PFSK-1 (cell line): ENCODE data around the gene OLFML2A.

Experiments
- FOXP2 ChIP-seq: optimal IDR thresholded peaks from 2 replicates; pipeline ENCODE3; 2011; ENCODE audit warnings: borderline replicate concordance, control low read depth, inconsistent platforms; ENCODE audit not compliant: insufficient read depth; ENCODE audit errors: extremely low read length, extremely low read depth
- POLR2AphosphoS5 ChIP-seq: IDR thresholded peaks from 2 replicates; pipeline ENCODE4 v1.6.1; 2012; ENCODE audit warnings: low read depth, mild to moderate bottlenecking, control low read depth, low read length, moderate library complexity
- SIN3A ChIP-seq: IDR thresholded peaks from 2 replicates; pipeline ENCODE4 v1.6.1; 2012; ENCODE audit warnings: mild to moderate bottlenecking, low read length, moderate library complexity, borderline replicate concordance; ENCODE audit not compliant: insufficient read depth
- TAF1 ChIP-seq: IDR thresholded peaks from 2 replicates; pipeline ENCODE4 v1.6.1; 2012; ENCODE audit warnings: low read length, control low read depth, borderline replicate concordance; ENCODE audit not compliant: insufficient read depth
- TF ChIP-seq, protein P1 (sequence below), 2 experiments: IDR thresholded peaks; 2 replicates each; pipeline versions ENCODE4 v1.6.1 to v1.8.0; 2011 to 2012; ENCODE audit warnings: low read depth in 2 of 2, low read length in 2 of 2, control low read depth in 1 of 2, inconsistent platforms in 1 of 2, mild to moderate bottlenecking in 1 of 2, moderate library complexity in 1 of 2; ENCODE audit not compliant: insufficient read depth in 1 of 2

OLFML2A gene

DNA sequence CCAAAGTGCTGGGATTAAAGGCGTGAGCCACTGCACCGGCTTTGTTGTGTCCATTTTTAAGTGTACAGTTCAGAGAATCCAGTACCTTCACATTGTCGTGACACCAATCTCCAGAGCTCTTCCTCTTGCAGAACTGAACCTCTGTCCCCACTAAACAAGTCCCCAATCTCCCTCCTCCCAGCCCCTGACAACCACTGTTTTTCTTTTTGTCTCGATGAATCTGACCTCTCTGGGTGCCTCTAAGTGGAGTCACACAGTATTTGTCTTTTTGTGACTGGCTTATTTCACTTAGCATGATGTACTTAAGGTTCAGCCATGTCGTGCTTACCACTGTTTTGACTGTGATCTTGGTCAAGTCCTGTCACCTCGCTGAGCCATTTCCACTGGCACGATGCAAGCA, 77.9 kb downstream of the OLFML2A start:
- TF ChIP-seq POLR2AphosphoS5 (no peak), TAF1 (no peak), FOXP2 (no peak), SIN3A (no peak)
- TF ChIP-seq, protein P1, sequence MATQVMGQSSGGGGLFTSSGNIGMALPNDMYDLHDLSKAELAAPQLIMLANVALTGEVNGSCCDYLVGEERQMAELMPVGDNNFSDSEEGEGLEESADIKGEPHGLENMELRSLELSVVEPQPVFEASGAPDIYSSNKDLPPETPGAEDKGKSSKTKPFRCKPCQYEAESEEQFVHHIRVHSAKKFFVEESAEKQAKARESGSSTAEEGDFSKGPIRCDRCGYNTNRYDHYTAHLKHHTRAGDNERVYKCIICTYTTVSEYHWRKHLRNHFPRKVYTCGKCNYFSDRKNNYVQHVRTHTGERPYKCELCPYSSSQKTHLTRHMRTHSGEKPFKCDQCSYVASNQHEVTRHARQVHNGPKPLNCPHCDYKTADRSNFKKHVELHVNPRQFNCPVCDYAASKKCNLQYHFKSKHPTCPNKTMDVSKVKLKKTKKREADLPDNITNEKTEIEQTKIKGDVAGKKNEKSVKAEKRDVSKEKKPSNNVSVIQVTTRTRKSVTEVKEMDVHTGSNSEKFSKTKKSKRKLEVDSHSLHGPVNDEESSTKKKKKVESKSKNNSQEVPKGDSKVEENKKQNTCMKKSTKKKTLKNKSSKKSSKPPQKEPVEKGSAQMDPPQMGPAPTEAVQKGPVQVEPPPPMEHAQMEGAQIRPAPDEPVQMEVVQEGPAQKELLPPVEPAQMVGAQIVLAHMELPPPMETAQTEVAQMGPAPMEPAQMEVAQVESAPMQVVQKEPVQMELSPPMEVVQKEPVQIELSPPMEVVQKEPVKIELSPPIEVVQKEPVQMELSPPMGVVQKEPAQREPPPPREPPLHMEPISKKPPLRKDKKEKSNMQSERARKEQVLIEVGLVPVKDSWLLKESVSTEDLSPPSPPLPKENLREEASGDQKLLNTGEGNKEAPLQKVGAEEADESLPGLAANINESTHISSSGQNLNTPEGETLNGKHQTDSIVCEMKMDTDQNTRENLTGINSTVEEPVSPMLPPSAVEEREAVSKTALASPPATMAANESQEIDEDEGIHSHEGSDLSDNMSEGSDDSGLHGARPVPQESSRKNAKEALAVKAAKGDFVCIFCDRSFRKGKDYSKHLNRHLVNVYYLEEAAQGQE (IDR thresholded peaks at IDR 0.05; ENCODE audit: insufficient read depth in 1 of 2, low read depth in 2 of 2, low read length in 2 of 2): no peak

DNA sequence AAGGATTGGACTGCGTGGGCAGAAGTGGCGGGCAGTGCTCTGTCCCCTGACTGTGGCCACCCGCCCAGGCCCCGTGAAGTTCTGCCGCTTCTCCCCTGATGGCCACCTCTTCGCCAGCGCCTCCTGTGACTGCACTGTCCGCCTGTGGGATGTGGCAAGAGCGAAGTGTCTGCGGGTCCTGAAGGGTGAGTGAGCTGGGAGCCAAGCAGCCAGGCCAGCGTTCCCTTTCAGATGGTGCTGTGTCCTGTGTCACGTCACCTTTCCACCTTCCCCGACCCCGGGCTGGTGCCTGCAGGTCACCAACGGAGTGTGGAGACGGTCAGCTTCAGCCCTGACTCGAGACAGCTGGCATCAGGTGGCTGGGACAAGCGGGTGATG, 78.6 kb downstream of the OLFML2A start:
- TF ChIP-seq POLR2AphosphoS5 (no peak), FOXP2 (no peak), TAF1 (no peak), SIN3A (no peak)
- TF ChIP-seq, protein P1 (IDR thresholded peaks at IDR 0.05; ENCODE audit: insufficient read depth in 1 of 2, low read depth in 2 of 2, low read length in 2 of 2): no peak

DNA sequence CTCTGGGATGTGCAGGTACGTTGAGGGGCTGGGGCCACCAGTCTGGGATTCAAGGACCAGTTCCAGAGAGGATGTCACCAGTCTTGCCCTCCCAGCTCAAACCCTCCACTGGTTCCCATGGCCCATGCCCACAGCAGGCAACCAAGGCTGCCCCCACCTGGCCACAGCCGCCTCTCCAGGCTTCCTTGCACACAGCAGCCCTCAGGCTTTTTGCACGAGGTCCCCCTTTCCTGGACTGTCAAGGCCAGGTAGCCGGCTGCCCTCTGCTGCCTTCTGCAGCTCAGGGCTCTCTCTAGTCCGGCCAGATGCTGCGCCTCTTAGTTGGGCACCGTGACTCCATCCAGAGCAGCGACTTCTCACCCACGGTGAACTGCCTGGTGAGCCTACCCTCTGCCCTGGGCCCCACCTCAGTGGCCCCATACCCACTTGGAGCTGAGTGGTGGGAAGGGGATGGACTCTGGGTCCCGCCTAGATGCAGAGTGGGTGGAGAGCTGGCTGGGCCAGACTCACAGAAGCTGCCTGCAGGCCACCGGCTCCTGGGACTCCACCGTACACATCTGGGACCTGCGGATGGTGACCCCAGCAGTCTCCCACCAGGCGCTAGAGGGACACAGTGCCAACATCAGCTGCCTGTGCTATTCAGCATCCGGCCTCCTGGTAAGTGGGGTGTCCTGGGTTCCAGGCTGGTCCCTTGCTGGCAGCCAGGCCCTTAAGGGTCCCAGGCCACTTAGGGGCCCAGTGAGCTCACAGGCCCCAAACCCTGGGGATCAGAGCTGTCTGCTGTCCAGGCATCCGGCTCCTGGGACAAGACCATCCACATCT, 79.2 kb downstream of the OLFML2A start:
- no peak for TF ChIP-seq FOXP2

DNA sequence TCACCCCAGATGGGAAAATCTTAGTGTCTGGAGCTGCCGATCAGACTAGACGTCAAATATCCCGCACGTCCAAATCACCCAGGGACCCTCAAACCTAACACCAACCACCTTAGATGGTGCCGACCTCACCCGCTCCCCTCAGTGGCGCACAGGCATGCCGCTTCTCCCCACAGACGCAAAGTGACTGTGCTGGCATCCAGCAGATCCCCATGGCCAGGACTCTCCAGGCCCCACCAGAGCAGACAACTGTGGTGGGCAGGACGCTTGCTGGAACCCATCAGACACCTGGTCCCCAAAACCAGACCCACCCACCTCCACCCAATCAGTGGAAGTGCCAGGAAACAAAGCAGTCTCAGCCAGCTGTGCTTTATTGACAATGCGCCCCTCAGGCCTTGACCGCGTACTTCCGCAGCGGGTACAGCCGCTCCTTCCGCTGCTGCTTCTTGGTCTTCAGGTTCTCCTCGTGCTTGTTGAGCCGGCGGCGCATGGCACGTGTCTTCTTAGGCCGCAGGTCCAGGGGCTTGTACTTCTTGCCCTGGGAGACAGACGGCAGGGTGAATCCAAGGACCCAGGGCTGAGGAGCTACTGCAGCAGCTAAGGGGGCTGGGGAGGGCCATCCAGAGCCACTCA, 80.7 kb downstream of the OLFML2A start:
- TF ChIP-seq FOXP2: no peak
- no peak for TF ChIP-seq SIN3A
- no peak for TF ChIP-seq POLR2AphosphoS5
- TF ChIP-seq, protein P1 (IDR thresholded peaks at IDR 0.05; ENCODE audit: insufficient read depth in 1 of 2, low read depth in 2 of 2, low read length in 2 of 2): no peak
- TF ChIP-seq TAF1: no peak

DNA sequence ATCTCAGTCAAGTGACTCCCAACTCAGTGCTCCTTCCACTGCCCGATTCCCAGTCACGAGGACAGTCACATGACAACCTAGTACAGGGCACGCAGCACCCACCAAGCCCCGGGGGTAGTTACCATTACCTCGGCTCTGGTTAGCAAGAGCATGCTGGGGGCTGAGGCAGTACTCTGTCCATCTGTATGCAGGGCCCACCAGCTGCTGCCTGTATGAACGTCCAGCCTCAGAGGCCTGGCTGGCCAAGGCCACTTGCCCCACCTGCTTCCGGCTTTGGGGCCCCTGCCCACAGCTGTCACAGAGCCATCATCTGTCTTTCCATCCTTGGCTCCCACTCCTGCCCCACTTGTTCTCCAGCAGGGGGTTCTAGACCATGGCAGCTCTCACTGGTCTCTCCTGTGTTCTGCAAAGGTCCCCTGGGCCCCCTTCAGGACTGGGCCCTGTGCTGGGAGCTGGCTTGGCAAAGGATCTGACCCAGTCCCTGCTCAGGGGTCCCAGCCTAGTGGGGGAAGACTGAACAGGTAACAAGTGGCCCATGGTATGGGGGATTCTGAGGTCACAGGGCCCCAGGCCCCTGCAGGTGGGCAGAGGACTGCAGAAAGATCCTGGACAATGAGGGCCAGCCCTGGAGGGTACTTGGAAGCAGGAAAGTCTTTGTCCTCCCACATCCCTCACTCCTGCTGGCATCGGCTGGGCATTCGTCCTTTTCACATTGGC, 81.6 kb downstream of the OLFML2A start:
- TF ChIP-seq POLR2AphosphoS5 (peak; percentile 23; the same call in 1 of the 2 replicates), FOXP2 (no peak), TAF1 (no peak), SIN3A (no peak)
